ENCODE measurements around the gene CAMSAP2.
A peak's percentile ranks its signal among the peaks of the same experiment; 100 is the strongest.

Gene CAMSAP2

GRCh38 chr1:200899015-200899386, 160.3 kb downstream of the CAMSAP2 start:
- no peak for DNase-seq (ENCODE audit: low read depth)

DNA sequence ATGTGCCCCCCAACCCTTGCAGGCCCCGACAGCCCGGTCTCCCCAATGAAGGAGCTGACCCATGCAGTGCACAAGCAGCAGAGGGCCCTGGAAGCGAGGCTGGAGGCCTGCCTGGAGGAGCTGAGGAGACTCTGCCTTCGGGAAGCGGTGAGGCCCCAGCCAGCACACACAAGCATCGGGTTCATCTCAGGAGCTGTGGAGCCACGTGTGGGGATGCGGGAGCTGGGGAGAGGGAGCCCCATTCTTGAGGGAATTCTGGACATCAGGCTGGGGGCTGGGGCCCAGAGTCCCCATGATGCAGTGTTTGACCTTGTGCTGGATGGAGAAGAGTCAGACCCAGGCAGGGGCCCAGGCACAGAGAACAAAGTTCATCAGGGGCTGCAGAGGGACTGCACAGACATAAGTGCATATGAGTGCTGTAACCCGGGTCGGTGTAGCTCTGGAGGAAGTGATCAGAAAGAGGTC, 160.8 kb downstream of the CAMSAP2 start:
- DNase-seq (ENCODE audit: low read depth) = no peak

DNA sequence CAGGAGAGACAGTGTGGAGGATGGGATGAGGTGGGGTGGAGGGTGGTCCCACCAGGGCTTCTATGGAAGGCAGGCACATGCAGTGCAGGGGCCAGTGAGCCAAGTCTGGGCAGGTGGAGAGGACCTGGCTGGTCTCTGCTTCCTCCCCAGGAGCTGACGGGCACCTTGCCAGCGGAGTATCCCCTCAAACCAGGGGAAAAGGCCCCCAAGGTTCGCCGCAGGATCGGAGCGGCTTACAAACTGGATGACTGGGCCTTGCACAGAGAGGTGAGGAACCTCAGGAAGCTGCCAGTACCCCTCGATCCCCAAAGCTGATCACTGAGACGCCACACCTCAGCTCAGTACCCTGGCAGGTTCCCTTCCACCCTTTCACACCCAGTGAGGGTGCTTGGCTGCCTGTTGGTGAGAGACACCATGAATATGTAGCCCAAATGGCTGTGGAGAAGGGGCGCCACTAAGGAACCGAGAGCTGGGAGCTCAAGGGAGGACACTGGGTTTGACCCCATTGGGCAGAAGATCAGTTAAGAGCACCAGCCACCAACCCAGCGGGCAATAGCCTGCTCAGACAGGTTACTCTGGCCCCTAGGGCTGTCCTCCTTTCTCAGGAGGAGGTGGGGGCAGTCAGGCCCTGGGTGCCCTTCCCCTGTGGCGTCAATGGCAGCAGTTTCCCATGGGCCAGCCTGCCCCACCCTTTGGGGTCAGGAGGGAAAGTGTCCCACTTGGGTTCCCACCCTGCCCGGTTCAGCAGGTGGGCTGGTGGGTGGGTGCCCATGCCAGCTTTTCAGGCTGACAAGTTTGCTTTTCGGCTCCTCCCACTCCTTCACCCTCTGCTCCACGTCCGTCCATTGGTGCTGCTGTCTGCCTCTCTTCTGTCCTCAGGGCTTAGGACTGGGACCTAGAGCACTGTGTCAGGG, 161.5 kb downstream of the CAMSAP2 start:
- no peak for DNase-seq (ENCODE audit: low read depth)

- DNase-seq (ENCODE audit: low read depth) = no peak
Observed at GRCh38 chr1:200900877-200901276, 162.2 kb downstream of the CAMSAP2 start.

- no peak for DNase-seq (ENCODE audit: low read depth)
Observed at GRCh38 chr1:200901350-200901749, 162.7 kb downstream of the CAMSAP2 start.

DNA sequence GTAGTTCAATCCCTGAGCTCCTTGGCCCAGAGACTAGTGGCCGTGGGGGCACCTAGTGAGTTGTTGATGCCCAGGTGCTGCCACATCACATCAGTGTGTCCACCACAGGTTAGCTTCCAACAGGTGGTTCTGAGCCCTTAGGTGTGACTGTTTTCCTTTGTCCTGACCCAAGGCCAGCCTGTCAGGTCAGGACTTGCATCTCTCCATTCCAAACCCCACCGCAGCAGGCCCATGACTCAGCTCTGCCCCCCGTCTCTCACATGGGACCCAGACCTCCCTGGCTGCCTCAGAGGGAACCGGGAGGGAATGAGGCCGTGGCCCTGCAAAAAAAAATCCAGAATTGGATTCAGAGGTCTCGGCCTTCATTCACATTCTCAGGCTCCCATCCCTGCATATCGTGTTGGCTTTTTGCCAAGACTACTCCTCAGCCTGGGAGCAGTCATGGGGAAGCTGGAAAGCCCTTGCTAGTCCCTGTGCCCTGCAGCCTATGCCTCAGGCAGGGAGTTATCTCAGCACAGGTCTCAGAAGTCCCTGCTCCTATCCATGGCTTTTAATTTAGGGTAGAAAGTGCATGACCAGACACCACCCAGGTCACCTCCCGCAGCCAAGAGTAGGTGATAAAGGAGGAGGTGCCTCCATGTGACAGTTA, 163.2 kb downstream of the CAMSAP2 start:
- no peak for DNase-seq (ENCODE audit: low read depth)

DNA sequence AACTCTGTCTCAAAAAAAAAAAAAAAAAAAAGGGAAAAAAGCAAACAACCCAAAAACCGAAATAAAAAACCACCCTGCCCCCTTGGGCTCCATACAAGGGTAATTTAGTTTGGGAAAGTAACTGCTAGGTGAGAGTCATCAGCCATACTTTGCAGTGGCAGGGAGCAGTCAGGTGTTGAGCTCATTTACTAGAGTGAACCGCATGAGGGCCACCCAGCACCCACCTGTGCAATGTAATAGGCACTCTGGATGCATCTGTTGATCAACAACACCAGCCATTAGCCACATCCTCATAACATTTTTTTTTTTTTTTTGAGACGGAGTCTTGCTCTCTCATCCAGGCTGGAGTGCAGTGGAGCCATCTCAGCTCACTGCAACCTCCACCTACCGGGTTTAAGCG, 165.1 kb downstream of the CAMSAP2 start:
- no peak for DNase-seq (ENCODE audit: low read depth)

GRCh38 chr1:200904772-200905171, 166.1 kb downstream of the CAMSAP2 start:
- DNase-seq (ENCODE audit: low read depth) = no peak

DNA sequence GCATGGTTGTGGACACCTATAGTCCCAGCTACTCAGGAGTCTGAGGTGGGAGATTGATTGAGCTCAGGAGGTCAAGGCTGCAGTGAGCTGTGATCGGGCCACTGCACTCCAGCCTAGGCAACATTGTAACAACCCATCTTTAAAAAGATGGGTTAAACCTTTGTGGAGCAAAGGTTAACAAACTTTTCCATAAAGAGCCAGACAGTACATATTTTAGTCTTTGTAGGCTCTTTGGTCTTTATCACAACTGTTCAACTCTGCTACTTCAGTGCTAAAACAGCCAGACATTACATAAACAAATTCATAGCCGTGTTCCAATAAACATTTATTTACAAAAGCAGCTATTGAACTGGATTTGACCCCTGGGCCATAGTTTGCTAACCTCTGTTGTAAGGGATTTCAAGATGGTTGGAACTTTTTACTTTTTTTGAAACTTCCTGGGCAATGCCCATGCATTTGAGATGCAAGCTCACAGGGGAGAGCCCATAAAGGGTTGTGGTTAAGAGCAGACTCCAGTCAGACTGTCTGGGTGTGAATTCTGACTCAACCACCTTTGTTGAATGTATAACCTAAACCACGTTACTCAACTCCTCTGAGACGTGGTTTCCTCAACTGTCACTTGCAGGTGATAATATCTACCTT, 166.8 kb downstream of the CAMSAP2 start:
- DNase-seq (ENCODE audit: low read depth) = peak; percentile 63

DNA sequence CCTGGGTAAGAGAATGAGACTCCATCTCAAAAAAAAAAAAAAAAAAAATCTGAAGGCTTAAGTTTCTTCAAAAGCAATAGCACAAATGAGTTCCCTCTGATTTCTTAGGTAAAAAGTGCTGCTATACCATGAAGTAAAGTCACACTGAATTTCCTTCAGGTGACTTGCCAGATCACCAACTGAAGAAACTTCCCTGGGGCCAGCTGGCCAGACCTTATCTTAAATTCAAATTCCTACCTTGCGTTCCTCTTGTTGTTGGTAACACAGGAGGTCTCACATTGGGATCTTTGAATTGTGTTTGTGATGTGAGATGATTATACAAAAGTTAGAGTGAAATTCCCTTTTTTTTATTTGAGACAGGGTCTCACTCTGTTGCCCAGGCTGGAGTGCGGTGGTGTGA, 167.8 kb downstream of the CAMSAP2 start:
- DNase-seq (ENCODE audit: low read depth) = no peak

DNA sequence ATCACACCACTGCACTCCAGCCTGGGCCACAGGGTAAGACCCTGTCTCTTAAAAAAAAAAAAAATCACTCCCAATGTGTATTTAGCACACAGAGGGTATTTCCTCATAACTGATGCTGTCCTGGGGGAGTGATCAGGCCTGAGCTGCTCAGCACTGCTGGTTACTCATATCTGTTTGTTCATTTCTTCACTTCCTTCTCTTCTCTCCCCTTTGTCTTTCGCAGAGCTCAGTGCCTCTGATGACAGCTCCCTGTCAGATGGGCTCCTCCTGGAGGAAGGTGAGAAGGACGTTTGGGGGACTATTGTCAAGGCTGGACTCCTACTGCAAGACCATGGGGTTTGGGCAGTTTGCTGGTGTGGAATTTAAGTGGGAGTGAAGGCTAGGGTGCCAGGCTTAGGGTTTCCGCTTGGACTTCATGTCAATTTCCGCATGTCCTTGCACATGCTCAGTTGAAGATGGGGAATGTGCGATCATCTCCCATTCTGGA, 169.0 kb downstream of the CAMSAP2 start:
- DNase-seq (ENCODE audit: low read depth) = no peak

GRCh38 chr1:200908191-200908868, 169.6 kb downstream of the CAMSAP2 start:
- DNase-seq (ENCODE audit: low read depth) = no peak

GRCh38 chr1:200909071-200909470, 170.4 kb downstream of the CAMSAP2 start:
- no peak for DNase-seq (ENCODE audit: low read depth)

DNA sequence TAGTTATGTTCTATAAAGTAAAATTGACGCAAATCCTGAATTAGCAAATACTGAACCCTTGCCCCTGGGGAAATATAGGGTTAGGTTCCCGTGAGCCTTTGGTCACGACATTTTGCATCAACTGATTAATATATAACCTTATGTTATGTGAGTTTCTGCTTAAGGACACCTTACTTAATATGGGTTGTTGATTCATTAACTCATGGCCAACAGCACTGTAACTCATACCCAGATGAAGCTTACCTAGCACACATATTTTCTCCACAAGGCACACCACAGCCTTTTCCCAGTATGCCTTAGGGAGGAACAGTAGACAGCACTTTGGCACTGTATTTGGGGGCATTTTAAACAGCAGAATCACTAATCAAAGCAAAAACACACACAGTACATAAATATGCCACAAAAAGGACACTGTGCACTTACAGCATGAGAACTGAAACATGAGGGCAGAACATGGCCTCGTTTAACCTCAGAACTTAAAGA, 171.1 kb downstream of the CAMSAP2 start:
- no peak for DNase-seq (ENCODE audit: low read depth)

All from ELR (cell line).